ENCODE results near the gene CRADD. TPM values are rescaled to one million over a fixed set of nuclear protein-coding genes. Genes with fewer than 3 reads are reported as not detected.

CRADD gene
- total and polyA plus RNA-seq, 10 of the 15 experiments (the other 5 are each of a cell fraction or from before 2014, with no cell fraction given): 7.6 to 15.5 (median 11.7) TPM

DNA sequence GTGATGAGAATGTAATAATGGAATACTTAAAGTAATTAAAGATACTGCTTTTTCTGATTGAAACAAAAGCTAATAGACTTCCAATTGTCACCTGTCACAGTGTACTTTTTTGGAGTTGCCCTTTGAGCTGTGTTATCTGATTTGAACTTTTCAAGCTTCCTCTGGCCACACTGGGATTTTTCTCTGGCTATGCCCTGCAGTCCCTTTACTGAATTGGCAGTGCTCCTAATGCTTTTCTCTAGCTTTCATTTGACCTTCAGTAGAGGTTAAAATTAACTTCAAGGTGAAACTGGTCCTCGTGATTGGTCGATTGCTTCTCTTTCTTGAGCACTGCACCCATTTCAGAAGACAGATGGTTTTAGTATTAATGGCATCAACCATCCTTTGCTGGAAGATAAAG, 89.2 kb downstream of the CRADD start (continued):
- TF ChIP-seq, protein P1, sequence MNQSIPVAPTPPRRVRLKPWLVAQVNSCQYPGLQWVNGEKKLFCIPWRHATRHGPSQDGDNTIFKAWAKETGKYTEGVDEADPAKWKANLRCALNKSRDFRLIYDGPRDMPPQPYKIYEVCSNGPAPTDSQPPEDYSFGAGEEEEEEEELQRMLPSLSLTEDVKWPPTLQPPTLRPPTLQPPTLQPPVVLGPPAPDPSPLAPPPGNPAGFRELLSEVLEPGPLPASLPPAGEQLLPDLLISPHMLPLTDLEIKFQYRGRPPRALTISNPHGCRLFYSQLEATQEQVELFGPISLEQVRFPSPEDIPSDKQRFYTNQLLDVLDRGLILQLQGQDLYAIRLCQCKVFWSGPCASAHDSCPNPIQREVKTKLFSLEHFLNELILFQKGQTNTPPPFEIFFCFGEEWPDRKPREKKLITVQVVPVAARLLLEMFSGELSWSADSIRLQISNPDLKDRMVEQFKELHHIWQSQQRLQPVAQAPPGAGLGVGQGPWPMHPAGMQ (IDR thresholded peaks at IDR 0.05; ENCODE audit: borderline replicate concordance): no peak
- TF ChIP-seq NFYA (IDR thresholded peaks at IDR 0.05; ENCODE audit: borderline replicate concordance, low read depth, low read length) (no peak), RELA (IDR thresholded peaks at IDR 0.05; ENCODE audit: borderline replicate concordance, partially characterized antibody) (no peak)

DNA sequence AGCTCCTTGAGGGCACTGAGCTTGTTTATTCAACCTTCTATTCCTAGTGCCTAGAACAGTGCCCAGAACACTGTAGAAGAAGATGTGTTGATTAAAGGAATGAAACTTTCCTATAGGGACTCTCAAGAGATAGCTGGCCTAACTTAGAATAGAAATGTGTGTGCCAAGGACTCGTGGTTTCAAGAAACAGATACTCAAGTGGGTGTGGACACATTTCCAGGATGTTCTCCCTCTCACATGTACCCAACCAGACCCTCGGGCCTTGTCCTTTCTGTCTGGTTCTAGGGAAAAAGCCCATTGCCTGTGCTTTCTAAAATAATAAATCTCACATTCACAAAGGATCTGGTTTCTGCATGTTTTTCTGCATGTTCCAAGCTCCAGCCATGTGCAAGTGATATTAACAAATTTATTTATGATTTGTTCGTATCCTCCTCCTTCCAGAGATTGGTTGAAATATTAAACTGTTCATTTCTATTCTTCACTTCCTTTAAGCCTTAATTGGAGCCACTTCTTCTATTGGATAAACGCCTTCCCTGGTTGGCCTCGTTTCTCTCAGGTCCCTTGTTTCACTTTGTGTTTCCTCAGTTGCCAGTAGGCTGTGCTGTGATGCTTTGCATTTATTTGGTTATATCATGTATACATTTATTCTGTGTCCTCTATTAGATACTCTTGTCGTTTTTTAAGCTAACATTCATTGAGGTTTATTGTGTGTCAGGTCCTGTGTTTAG, 89.8 kb downstream of the CRADD start:
- Histone ChIP-seq H3K9ac (ENCODE audit: control insufficient read depth, insufficient read depth, low read length) (no peak overlapping the region), H3K4me1 (ENCODE audit: control insufficient read depth, insufficient read depth, low read length) (no peaks in the 10 kb centered on the region), H3K27ac (ENCODE audit: control insufficient read depth, insufficient read depth) (no peak overlapping the region), H3K79me2 (ENCODE audit: control insufficient read depth, insufficient read depth, low read length) (no peaks in the 10 kb centered on the region), H3K4me3 (no peak overlapping the region), H3K27me3 (replicated peaks in 1 of 2; ENCODE audit: control insufficient read depth in 2 of 2, insufficient read depth in 2 of 2, low read length in 1 of 2) (no peaks in the 10 kb centered on the region), H3K4me2 (ENCODE audit: control insufficient read depth, insufficient read depth) (no peak overlapping the region), H3K9me3 (replicated peaks; ENCODE audit: control insufficient read depth, insufficient read depth, low read length) (no peaks in the 10 kb centered on the region), H2AFZ (ENCODE audit: control insufficient read depth, low read depth, low read length) (no peak overlapping the region), H3K36me3 (ENCODE audit: control insufficient read depth in 2 of 2, insufficient read depth in 2 of 2, low read length in 1 of 2) (no peaks in the 10 kb centered on the region), H4K20me1 (ENCODE audit: control insufficient read depth, insufficient read depth) (no peaks in the 10 kb centered on the region)
- intact Hi-C loops (cut with micrococcal nuclease; ENCODE audit: unreplicated experiment) (loop anchor here (1.0 to 5.0 kb wide), 2 partner anchors 210 to 334 kb away; no protein-coding TSS in a partner anchor), in situ Hi-C loops (cut with MboI) (no loop called here)
- ChIA-PET CTCF (interaction anchor here (0.7 to 6.3 kb wide), 16 partner anchors 8 to 335 kb away, joined by 3 to 81 read pairs (median 3); no protein-coding TSS in a partner anchor), RAD21 (ENCODE audit: unreplicated experiment) (interaction anchor here (0.6 to 2.8 kb wide), 9 partner anchors 41 to 335 kb away, joined by 3 to 41 read pairs (median 3); no protein-coding TSS in a partner anchor), POLR2A (no interaction called here), SMC1A (ENCODE audit: uncharacterized antibody, unreplicated experiment) (interaction anchor here (0.7 to 5.1 kb wide), 15 partner anchors 8 to 335 kb away, joined by 3 to 46 read pairs (median 4); no protein-coding TSS in a partner anchor)
- WGBS (ENCODE audit: insufficient coverage, insufficient replicate concordance, low lambda C conversion rate, missing lambda C conversion rate): 43% methylated on average over 6 of the region's 6 CpGs
- BruUV-seq (replicated peaks): no TSS peak
- DNase-seq (ENCODE audit: low read depth, low spot score): no peak
- no peak for FAIRE-seq
- TF ChIP-seq RAD21 (IDR thresholded peaks at IDR 0.05; ENCODE audit: insufficient read depth, low read depth, low read length): peak; percentile 74
- no peak for TF ChIP-seq MYC (IDR thresholded peaks at IDR 0.05; ENCODE audit: insufficient read depth, insufficient read length, insufficient replicate concordance, low read length, severe bottlenecking)
- TF ChIP-seq EGR1 (IDR thresholded peaks at IDR 0.05; ENCODE audit: borderline replicate concordance in 1 of 2, low read depth in 2 of 2, low read length in 2 of 2): no peak
- no peak for TF ChIP-seq RFX5 (IDR thresholded peaks at IDR 0.05; ENCODE audit: low read depth, low read length)
- no peak for TF ChIP-seq RBBP5 (conservative IDR thresholded peaks at IDR 0.05)
- TF ChIP-seq, protein P2, sequence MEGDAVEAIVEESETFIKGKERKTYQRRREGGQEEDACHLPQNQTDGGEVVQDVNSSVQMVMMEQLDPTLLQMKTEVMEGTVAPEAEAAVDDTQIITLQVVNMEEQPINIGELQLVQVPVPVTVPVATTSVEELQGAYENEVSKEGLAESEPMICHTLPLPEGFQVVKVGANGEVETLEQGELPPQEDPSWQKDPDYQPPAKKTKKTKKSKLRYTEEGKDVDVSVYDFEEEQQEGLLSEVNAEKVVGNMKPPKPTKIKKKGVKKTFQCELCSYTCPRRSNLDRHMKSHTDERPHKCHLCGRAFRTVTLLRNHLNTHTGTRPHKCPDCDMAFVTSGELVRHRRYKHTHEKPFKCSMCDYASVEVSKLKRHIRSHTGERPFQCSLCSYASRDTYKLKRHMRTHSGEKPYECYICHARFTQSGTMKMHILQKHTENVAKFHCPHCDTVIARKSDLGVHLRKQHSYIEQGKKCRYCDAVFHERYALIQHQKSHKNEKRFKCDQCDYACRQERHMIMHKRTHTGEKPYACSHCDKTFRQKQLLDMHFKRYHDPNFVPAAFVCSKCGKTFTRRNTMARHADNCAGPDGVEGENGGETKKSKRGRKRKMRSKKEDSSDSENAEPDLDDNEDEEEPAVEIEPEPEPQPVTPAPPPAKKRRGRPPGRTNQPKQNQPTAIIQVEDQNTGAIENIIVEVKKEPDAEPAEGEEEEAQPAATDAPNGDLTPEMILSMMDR (IDR thresholded peaks at IDR 0.05 in 2 of 3, conservative IDR thresholded peaks at IDR 0.05 in 1 of 3; ENCODE audit: control insufficient read depth in 2 of 3, extremely low read depth in 1 of 3, insufficient read depth in 1 of 3, low read depth in 3 of 3, low read length in 3 of 3): peak; percentile 19 to 57 (median 49); a peak in 4 of 6 replicates
- TF ChIP-seq SMC3 (IDR thresholded peaks at IDR 0.05; ENCODE audit: borderline replicate concordance, low read length): peak; percentile 46; the same call in 1 of the 2 replicates
- ATAC-seq: peak; percentile 77

All from GM12878 (cell line).